AG09319 (cell line): Measurements from ENCODE around the gene SDE2.
"Not testable (repeated sequence)": the region's sequence is repeated elsewhere in the genome, so short reads cannot be mapped to it uniquely, and the experiment has no call there.

ENCODE experiments used
- DNase-seq: peaks from one replicate; pipeline ENCODE4 v3.0.0-alpha.2; 2010; ENCODE audit warnings: low read depth; ENCODE audit errors: extremely low read depth
- CTCF ChIP-seq: IDR thresholded peaks from 2 replicates; pipeline ENCODE4 v1.5.1; 2011; ENCODE audit warnings: low read depth, mild to moderate bottlenecking, inconsistent platforms, low read length, moderate library complexity

SDE2 gene

GRCh38 chr1:226006686-226007085, 7.5 kb upstream of the SDE2 start:
- no peak for TF ChIP-seq CTCF
- no peak for DNase-seq

GRCh38 chr1:226004396-226004795, 5.3 kb upstream of the SDE2 start:
- no peak for DNase-seq
- TF ChIP-seq CTCF = no peak

- DNase-seq = no peak
- TF ChIP-seq CTCF = no peak
Measured at GRCh38 chr1:226003502-226004170, 4.5 kb upstream of the SDE2 start.

GRCh38 chr1:226002667-226003501, 3.7 kb upstream of the SDE2 start:
- no peak for TF ChIP-seq CTCF
- DNase-seq = no peak

- no peak for DNase-seq
- TF ChIP-seq CTCF = no peak
Measured at GRCh38 chr1:226001963-226002666, 3.0 kb upstream of the SDE2 start.

- no peak for DNase-seq
- TF ChIP-seq CTCF = no peak
Measured at GRCh38 chr1:226001088-226001487, 1.9 kb upstream of the SDE2 start.

- not testable (repeated sequence) for DNase-seq
Measured at GRCh38 chr1:226000493-226001081, 1.4 kb upstream of the SDE2 start.
